Stimulated activated naive B cell treated with anti-CD40 and anti-IgM and Interleukin-4, amounts not matched to agents 10 μg/mL and 1 μg/mL and 100 μg/mL, for 72 hours (primary cell): Measurements from ENCODE around the gene CLN5.

ENCODE experiments used
- ATAC-seq, 2 donors: fragments of 150-1000 bp; cut with Tn5 transposase; replicated peaks; 2 replicates each; pipeline ENCODE4 v1.10.0; 2021; ENCODE audit warnings: moderate library complexity in 1 of 2
- DNase-seq: peaks from one replicate; pipeline ENCODE4 v3.0.0; 2021
- H3K27ac Mint-ChIP-seq: one replicate; pipeline ENCODE4 v1.8.0; 2022; ENCODE audit warnings: mild to moderate bottlenecking, mixed read lengths
- H3K27me3 Mint-ChIP-seq, 2 donors: one replicate each; pipeline ENCODE4 v1.8.0; 2022; ENCODE audit warnings: mixed read lengths in 2 of 2
- H3K36me3 Mint-ChIP-seq, 2 donors: one replicate each; pipeline ENCODE4 v1.8.0; 2022; ENCODE audit warnings: mixed read lengths in 2 of 2, mild to moderate bottlenecking in 1 of 2
- H3K4me1 Mint-ChIP-seq, 2 donors: one replicate each; pipeline ENCODE4 v1.8.0; 2022; ENCODE audit warnings: mixed read lengths in 2 of 2, mild to moderate bottlenecking in 1 of 2
- H3K4me3 Mint-ChIP-seq, 2 donors: one replicate each; pipeline ENCODE4 v1.8.0; 2022; ENCODE audit warnings: mild to moderate bottlenecking in 2 of 2, mixed read lengths in 2 of 2, moderate library complexity in 1 of 2
- H3K9me3 Mint-ChIP-seq, 2 donors: one replicate each; pipeline ENCODE4 v1.8.0; 2022; ENCODE audit warnings: mixed read lengths in 2 of 2, mild to moderate bottlenecking in 1 of 2

The CLN5 gene

DNA sequence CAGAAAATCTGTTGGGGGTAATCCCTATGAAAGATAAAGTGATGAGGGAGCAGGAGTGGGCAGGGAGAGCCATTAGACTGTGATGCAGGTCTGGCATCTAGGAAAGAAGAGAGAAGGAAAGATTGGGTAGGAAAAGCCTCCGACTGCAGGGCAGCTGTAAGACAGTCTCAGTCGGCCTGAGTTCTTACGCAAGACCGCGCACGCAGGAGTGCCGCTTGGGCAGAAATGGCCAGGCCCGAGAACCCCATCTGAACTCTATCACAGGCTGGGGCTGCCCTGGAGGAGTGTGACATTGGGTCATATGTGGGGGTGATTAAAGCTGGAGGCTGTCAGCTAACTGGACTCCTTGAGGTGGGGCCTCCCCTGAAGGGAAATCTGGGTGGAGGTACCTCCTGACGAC is 49.0 kb downstream of the CLN5 start:
- no peaks in the 10 kb centered on the region for H3K9me3 Mint-ChIP-seq
- no peaks in the 10 kb centered on the region for H3K27me3 Mint-ChIP-seq
- H3K4me1 Mint-ChIP-seq, result peaks cover 0 to 2% of the 10 kb centered on the region in 2 donors
- no peak overlapping the region for H3K4me3 Mint-ChIP-seq
- no peak for ATAC-seq
- H3K27ac Mint-ChIP-seq, result peak overlapping the region; percentile 7
- H3K36me3 Mint-ChIP-seq, result peaks cover 0 to 4% of the 10 kb centered on the region in 2 donors
- no peak for DNase-seq

DNA sequence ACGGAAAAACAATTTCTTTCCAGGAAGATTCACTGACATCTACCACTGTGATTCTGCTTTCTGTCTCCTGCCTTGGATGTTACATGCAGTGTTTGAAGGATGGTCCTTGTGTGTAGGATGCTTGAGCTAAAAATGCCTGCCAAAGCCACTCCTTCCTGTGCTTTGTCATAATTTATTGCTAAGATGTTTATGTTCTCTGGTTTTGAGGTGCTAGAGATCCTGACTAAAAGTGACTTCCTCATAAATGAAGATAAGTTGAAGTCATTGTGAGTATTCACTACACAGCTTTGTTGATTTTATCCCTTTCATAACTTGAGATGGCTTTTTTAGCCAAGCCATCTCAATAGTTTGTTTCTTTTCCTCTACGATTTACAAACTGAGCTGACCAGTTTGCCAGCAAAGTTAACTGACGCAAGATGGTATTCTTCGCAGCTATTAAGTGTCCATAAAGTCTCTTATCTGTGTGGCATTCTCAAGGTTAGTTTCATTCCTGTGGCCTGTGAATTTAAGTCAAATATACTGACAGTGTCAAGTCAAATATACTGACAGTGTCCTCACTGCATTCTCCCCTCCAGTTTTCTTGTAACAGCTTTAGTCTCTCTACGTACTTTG is 50.8 kb downstream of the CLN5 start:
- Mint-ChIP-seq H3K27me3 (no peaks in the 10 kb centered on the region), H3K4me1 (peaks cover 4 to 5% of the 10 kb centered on the region in 2 donors), H3K9me3 (no peaks in the 10 kb centered on the region), H3K27ac (peak overlapping the region; percentile 56), H3K4me3 (no peak overlapping the region), H3K36me3 (peaks cover 14 to 20% of the 10 kb centered on the region in 2 donors)
- ATAC-seq (no peak), DNase-seq (no peak)

DNA sequence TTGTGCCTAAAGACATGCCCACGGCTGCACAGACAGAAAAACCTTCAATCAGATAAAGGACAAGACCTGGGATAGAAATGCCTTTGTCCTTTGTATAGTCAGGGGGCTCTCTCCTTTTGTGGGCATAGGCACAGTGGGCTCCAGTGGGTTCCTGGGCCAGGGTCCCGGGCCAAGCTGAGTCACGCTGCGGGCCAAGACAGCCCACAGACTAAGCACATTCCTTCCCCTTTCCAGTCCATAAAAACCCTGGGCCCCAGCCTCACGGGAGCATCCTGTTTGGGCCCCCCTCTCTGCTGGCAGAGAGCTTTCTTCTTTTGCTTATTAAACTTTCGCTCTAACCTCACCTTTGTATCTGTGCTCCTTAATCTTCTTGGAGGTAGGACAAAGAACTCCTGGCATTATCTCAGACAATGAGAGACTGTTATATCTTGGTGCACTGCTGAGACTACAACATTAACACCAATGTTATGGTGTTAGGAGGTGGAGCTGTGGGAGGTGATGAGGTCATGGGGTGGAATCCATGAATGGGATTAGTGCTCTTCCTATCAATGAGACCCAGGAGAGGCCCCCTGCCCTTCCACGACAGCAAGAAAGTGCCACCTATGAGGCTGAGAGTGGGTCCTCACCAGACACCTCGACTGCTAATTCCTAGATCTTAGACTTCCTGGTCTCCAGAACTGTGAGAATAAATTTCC is 55.9 kb downstream of the CLN5 start:
- Mint-ChIP-seq H3K27me3 (no peaks in the 10 kb centered on the region), H3K36me3 (peaks cover 45 to 51% of the 10 kb centered on the region in 2 donors), H3K9me3 (no peaks in the 10 kb centered on the region), H3K4me1 (peaks cover 9 to 29% of the 10 kb centered on the region in 2 donors), H3K4me3 (no peak overlapping the region), H3K27ac (peak overlapping the region; percentile 31)
- ATAC-seq (no peak), DNase-seq (no peak)

DNA sequence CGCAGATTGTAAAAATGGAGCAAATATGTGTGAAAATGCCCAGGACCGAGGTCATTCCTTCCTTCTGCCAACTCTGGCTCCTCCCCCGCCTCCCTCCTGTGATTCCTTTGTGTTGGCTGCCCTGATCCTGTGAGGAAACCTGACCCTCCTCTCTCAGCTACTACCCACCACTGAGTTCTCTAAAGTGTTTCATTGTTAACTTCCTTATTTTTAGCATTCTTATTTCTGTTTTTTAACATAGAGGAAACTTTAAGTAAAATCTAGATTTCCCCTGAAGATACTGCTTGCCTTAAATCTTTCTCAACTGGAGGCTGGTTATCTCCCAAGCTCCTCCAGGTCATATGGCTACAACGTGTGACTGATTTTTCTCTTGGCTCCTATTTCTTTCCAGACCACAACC is 56.8 kb downstream of the CLN5 start:
- Mint-ChIP-seq H3K4me1 (peaks cover 9 to 29% of the 10 kb centered on the region in 2 donors), H3K27me3 (no peaks in the 10 kb centered on the region), H3K27ac (peak overlapping the region; percentile 82), H3K36me3 (peaks cover 46 to 54% of the 10 kb centered on the region in 2 donors), H3K9me3 (no peaks in the 10 kb centered on the region), H3K4me3 (peak overlapping the region in 1 of 2 donors; percentile 2)
- DNase-seq, result no peak
- ATAC-seq, result peak; percentile 21 to 39

DNA sequence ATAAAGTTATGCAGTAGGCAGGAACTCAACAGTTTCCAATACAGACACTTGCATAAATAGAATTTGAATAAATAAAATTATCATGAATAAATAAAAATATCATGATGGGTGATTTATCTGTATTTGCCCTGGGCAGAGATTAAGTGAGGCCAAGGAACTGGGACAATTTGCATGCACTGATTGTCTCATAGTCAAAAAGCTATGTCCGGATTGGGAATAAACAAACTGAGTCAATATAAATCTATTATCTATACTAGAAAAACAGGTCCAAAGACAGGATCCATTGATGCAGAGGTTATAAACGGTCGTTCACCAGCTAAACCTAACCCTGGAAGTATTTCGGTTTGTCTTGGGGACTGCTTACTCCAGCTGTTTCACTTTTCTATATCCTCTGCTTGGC is 61.3 kb downstream of the CLN5 start:
- DNase-seq (no peak), ATAC-seq (no peak)
- no peak overlapping the region for H3K27ac Mint-ChIP-seq
- peaks cover 6 to 24% of the 10 kb centered on the region in 2 donors for H3K4me1 Mint-ChIP-seq
- H3K27me3 Mint-ChIP-seq, result no peaks in the 10 kb centered on the region
- H3K36me3 Mint-ChIP-seq, result peaks cover 44 to 60% of the 10 kb centered on the region in 2 donors
- no peak overlapping the region for H3K4me3 Mint-ChIP-seq
- H3K9me3 Mint-ChIP-seq, result no peaks in the 10 kb centered on the region
